HFF-Myc (cell line): Measurements from ENCODE around the gene SH3PXD2B.
"Not testable (repeated sequence)": the region's sequence is repeated elsewhere in the genome, so short reads cannot be mapped to it uniquely, and the experiment has no call there.

ENCODE experiments used
- DNase-seq: peaks from one replicate; pipeline ENCODE4 v3.0.0-alpha.2; 2011; ENCODE audit warnings: low read depth; ENCODE audit errors: extremely low read depth
- H3K4me3 ChIP-seq: replicated peaks from 2 replicates; pipeline ENCODE4 v1.5.1; 2011; ENCODE audit warnings: low read depth, mild to moderate bottlenecking, control low read depth, low read length
- TF ChIP-seq, protein P1 (sequence below): IDR thresholded peaks from 2 replicates; pipeline ENCODE4 v1.5.1; 2012; ENCODE audit warnings: mild to moderate bottlenecking, low read depth, low read length, control low read depth; ENCODE audit errors: missing control alignments

Gene SH3PXD2B

DNA sequence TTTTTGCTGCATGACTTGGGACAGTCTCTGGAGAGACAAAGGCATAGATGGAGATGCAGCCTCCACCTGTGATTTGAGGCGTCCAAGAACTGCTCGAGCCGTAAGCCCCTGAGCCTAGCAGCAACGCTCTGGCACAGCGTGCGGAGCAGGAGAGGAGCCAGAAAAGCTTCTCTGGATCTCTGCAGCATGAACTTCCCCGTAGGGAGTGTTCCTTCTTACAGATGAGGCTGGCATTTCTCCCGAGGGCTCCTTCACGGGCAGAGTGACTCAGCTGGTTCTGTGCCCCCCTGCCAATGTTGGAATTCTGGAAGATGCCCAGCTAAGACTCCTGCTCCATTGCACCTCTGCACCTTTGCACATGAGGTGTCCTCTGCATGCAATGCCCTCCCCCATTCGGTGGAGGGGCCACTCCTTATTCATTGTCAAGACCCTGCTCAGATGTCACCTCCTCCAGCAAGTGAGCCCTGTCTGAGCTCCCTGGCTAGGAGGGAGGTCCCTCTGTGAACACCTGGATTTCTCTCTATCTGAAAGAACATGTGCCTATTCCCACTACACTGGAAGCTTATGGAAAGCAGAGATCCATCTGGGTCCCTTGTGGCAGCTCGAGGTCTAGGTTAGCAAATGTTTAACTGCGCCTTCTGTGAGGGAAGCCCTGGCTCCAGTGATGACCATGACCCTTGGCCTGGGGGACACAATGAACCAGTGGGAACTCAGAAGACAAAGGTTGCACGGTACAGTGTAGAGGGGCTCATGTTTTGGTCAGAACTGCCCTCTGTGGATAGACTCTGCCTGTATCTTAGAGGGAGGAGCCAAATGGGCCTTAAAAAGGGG is 39.6 kb downstream of the SH3PXD2B start:
- TF ChIP-seq, protein P1, sequence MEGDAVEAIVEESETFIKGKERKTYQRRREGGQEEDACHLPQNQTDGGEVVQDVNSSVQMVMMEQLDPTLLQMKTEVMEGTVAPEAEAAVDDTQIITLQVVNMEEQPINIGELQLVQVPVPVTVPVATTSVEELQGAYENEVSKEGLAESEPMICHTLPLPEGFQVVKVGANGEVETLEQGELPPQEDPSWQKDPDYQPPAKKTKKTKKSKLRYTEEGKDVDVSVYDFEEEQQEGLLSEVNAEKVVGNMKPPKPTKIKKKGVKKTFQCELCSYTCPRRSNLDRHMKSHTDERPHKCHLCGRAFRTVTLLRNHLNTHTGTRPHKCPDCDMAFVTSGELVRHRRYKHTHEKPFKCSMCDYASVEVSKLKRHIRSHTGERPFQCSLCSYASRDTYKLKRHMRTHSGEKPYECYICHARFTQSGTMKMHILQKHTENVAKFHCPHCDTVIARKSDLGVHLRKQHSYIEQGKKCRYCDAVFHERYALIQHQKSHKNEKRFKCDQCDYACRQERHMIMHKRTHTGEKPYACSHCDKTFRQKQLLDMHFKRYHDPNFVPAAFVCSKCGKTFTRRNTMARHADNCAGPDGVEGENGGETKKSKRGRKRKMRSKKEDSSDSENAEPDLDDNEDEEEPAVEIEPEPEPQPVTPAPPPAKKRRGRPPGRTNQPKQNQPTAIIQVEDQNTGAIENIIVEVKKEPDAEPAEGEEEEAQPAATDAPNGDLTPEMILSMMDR = no peak
- H3K4me3 ChIP-seq = no peak overlapping the region
- DNase-seq = no peak

DNA sequence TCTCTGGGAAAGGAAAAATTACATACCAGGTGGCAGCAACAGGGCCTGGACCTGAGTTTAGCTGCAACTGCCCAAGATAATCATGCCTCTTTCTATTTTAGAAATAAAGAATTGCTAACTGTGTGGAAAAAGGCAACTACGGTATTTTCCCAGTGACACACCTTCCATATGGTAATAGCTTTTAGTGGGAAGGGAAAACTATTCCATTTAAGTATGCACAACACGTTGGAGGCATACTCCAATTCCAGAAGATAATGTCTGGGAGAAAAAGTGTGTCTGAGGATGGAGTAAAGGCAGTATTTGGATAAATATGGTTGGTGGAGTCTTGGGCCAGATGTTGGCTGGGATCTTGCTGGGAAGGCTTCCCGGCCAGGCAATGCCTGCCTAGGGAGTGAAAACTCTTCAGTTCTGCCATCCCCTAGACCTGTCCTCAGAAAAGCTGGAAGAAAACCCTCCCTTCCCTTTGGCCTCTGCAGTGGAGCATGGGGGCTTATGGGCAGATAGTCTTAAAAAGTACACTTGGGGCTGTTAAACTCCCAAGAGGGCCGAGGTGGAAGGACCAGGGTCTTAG is 40.6 kb downstream of the SH3PXD2B start:
- TF ChIP-seq, protein P1 = no peak
- no peak for DNase-seq
- no peak overlapping the region for H3K4me3 ChIP-seq

DNA sequence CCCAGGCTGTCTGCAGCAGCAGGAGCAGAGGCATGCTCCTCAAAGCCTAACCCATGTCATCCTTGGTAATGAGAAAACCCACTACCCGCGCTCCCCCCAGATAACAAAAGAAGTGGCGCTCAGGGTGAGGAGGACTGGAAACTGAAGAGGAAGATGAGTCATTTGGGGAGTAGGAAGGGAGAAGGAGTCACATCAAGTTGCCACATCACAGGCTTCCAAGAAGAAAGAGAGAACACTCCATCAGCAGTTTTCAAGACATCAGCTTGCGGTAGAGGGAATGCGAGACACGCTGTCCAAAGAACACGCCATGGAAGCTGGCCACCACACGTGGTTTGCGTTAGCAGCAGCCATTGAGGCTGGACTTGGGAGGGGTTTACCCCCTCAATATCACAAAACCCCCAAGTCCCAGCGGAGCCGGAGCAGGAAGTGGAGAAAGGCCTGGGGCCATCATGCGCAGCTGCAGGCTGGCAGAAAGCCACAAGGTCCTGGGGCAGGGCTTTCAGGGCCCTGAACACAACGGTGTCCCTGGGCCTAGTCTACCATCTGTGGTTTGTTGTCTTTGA is 41.5 kb downstream of the SH3PXD2B start:
- no peak overlapping the region for H3K4me3 ChIP-seq
- TF ChIP-seq, protein P1 = no peak
- DNase-seq = peak; percentile 91

DNA sequence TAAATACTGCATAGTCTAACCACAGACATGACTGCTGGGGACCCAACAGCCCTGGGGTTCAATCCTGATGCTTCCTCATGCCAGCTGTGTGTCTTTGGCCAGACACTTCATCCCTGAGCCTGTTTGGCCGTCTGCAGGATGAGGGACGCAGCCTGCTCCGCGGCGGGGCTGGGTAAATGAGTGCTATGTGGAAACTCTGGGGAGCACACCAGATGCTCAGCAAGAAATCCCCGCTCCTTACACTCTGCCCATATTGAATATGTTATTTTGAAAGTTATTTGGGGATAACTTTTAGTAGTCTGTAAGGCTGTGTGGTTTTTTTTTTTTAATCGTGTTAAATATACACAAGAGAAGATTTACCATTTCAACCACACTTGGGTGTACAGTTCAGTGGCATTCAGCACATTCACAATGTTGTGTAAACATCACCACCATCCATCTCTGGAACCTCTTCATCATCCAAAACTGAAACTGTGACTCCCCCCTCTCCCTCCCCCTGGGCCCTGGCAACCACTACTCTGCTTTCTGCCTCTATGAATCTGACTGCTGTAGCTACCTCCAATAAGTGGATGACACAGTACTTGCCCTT is 42.7 kb downstream of the SH3PXD2B start:
- TF ChIP-seq, protein P1 = no peak
- DNase-seq = no peak
- no peak overlapping the region for H3K4me3 ChIP-seq

DNA sequence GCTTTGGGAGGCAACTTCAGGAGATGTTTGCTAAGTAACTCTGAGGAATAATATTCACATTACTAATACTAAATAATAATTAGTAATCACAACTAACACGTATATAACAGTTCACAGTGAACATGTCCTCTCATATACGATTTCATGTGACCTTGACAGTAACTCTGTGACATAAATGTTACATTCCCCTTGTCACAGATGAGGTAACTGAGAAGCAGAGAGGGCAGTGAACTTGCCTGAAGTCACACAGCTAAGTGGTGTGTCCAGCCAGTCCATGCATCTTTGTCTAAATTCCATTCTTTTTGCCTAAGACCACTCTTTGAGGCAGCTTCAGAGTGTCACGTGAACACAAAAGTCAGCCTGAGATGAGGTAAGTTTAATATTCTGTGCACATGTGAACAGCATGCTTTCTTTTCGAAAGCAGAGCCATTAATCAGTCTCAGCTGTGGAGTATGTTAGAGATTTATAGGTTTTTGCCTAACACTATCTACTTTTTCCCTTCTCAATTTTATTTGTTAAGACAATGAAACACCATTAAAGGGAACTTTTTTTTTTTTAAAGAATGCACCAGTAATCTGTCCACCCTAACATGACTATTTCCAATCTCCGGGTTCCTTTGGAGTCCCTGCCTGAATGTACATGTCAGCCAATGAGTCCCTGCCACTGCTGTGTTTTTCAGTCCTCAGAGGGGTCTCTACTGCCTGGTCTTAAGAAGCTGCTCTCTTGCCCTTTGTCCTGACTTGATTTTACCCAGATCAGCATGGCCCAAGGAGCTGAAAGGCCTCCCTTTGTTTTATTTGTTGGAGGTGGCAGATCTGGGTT is 43.5 kb downstream of the SH3PXD2B start:
- DNase-seq = peak; percentile 90

DNA sequence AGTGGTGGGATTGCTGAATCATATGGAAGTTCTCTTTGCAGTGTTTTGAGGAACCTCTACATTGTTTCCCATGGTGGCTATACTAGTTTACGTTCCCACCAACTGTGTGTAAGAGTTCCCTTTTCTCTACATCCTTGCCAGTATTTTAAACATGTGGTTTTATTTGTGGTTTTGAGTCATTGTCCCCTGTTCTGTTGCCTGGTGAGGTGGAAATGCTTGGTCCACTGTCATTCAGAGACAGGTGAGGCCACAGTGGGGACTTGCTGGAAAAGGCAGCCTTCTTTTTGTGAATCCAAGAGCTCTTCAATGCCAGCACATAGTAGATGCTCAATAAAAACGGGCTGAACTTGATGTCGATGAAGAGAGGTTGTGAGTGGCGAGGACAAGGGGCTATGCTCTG is 44.2 kb downstream of the SH3PXD2B start:
- no peak for DNase-seq
- TF ChIP-seq, protein P1 = no peak
- no peak overlapping the region for H3K4me3 ChIP-seq

More for the DNA sequence above, 43.5 kb downstream of the SH3PXD2B start:
- H3K4me3 ChIP-seq = no peak overlapping the region
- TF ChIP-seq, protein P1 = no peak

DNA sequence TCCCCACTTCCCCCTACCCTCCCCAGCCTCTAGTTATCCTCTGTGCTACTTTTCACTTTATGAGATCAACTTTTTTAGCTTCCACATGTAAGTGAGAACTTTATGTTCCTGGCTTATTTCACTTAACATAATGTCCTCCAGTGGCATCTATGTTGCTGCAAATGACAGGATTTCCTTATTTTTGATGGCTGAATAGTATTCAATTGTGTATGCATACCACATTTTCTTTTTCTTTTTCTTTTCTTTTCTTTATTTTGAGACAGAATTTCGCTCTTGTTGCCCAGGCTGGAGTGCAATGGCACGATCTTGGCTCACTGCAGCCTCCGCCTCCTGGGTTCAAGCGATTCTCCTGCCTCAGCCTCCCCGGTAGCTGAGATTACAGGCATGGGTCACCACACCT is 44.8 kb downstream of the SH3PXD2B start:
- not testable (repeated sequence) for DNase-seq, H3K4me3 ChIP-seq
